ENCODE results near the gene LSM8.

LSM8 gene

DNA sequence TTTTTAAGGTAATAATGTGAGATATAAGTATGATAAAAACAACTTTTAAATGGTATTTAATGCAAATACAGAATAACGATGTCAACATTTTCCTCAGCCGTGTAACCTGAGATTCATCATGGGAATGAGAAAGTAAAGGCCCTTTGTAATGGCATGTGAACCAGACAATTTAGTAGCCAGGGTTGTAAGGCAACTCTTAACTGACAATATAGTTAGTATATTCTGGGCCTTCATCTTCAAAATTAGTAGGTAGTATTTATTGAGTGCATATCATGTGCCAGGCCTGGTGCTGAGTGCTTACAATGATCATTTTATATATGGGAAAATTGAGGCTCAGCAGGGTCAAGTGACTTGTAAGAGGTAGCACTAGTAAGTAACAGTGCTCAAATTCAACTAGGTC, 10.6 kb downstream of the LSM8 start:
- CTCF ChIA-PET, result interaction anchor here (0.9 to 4.5 kb wide), 8 partner anchors 6 to 42 kb away, joined by 3 to 24 read pairs (median 6); no protein-coding TSS in a partner anchor

GRCh38 chr7:118195837-118196474, 12.0 kb downstream of the LSM8 start:
- peak; percentile 32 for DNase-seq (ENCODE audit: extremely low spot score)
- TF ChIP-seq CTCF (IDR thresholded peaks at IDR 0.05; ENCODE audit: control extremely low read depth, extremely low read depth, low read depth, missing control alignments), result peak; percentile 65
- ChIA-PET CTCF (interaction anchor here (1.0 to 4.5 kb wide), 11 partner anchors 7 to 42 kb away, joined by 3 to 24 read pairs (median 5); no protein-coding TSS in a partner anchor), POLR2A (no interaction called here)

More for the DNA sequence above, 10.6 kb downstream of the LSM8 start:
- POLR2A ChIA-PET, result no interaction called here
- no peak for DNase-seq (ENCODE audit: extremely low spot score)
- no peak for TF ChIP-seq CTCF (IDR thresholded peaks at IDR 0.05; ENCODE audit: control extremely low read depth, extremely low read depth, low read depth, missing control alignments)

DNA sequence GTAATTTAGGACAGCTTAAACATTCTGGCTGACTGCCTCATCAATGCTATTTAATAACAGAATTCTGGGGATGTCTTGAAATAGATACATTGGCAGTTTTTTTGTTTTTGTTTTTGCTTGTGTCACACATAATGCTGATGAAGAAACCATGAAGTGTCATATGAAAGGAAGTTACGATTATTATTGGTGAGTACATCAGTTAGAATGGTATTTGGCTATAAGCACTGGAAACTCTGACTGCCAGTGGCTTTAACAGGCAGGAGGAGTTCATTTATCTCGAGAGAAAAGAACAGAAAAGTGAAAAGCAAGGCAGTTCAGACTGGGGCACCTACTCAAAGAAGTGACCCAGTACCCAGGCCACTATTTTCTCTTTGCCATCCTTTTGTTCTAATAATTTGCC, 18.1 kb downstream of the LSM8 start:
- TF ChIP-seq CTCF (IDR thresholded peaks at IDR 0.05; ENCODE audit: control extremely low read depth, extremely low read depth, low read depth, missing control alignments), result no peak
- ChIA-PET POLR2A (no interaction called here), CTCF (no interaction called here)
- no peak for DNase-seq (ENCODE audit: extremely low spot score)

DNA sequence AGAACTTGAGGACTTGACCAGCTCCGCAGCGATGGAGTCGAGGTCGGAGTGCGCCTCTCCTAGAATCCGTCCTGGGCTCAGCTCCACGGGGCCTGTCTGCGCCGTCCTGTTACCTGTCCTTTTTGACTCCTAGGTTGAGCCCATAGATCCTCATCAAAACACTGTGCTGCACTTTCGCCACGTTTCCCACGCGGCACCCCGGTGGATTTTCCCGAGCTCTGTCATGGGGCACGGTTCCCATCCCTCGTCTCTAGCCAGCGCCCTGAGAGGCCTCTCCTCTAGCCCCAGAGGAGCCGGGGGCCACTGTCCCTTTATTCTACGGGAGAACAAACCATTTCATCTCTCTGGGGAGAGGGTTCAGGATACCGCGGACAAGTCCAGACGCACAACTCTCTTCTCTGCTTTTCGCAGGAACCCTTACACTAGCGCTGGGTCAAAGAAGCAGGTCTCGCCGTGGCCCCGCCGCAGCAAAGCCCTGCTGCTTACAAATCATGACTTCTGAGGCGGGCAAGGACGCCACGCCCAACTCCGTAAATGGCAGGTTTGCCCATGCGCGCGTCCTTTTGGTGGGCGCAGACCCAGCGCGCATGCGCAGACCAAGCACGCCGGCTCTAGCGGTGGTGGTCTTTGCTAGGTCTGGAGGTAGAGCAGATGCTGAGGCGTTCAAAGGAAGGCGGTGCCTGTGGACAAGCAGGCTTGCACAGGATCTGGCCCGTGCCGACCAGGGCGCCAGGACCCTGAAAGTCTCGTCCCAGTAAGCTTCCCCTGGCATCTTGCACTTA, 30.3 kb downstream of the LSM8 start:
- peak; percentile 89 for DNase-seq (ENCODE audit: extremely low spot score)
- no peak for TF ChIP-seq CTCF (IDR thresholded peaks at IDR 0.05; ENCODE audit: control extremely low read depth, extremely low read depth, low read depth, missing control alignments)
- ChIA-PET POLR2A (no interaction called here), CTCF (interaction anchor here (0.9 kb wide), 2 partner anchors 13 to 19 kb away, joined by 3 to 6 read pairs; no protein-coding TSS in a partner anchor)

GRCh38 chr7:118214833-118215182, 30.8 kb downstream of the LSM8 start:
- no peak for DNase-seq (ENCODE audit: extremely low spot score)
- TF ChIP-seq CTCF (IDR thresholded peaks at IDR 0.05; ENCODE audit: control extremely low read depth, extremely low read depth, low read depth, missing control alignments), result no peak
- ChIA-PET CTCF (interaction anchor here (0.9 kb wide), 1 partner anchor 20 kb away, joined by 6 read pairs; no protein-coding TSS in a partner anchor), POLR2A (no interaction called here)

DNA sequence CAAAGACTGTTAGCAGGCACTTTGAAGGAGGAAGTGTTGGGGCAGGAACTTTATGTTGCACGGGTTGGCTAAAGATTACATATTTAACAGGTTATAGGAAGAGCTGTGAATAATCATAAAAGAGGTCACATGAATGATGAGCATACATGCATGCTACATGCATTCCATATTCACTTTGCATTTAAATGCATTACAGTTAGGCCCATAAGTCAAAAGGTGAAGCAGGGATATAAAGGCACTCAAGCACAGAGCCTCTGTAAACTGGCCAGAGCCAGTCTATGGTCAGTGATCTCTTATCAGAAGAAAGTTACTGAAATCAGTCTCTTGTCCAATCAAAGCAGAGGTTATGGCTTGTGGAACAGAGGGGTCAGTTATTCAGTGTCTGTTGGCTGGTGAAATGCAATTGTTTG, 33.3 kb downstream of the LSM8 start:
- ChIA-PET POLR2A (no interaction called here), CTCF (interaction anchor here (0.7 to 1.4 kb wide), 3 partner anchors 18 to 63 kb away, joined by 3 to 5 read pairs (median 3); no protein-coding TSS in a partner anchor)
- DNase-seq (ENCODE audit: extremely low spot score), result no peak
- no peak for TF ChIP-seq CTCF (IDR thresholded peaks at IDR 0.05; ENCODE audit: control extremely low read depth, extremely low read depth, low read depth, missing control alignments)
